DMS53 treated with DMSO at 0.1 percent for 48 hours (cell line): ENCODE data around the gene KRT6C.
"Not testable (repeated sequence)": the region's sequence is repeated elsewhere in the genome, so short reads cannot be mapped to it uniquely, and the experiment has no call there.

Experiments
- DNase-seq: peaks from one replicate; lab custom pipeline; 2025; ENCODE audit not compliant: unreplicated experiment; lab: John Stamatoyannopoulos, UW

The KRT6C gene

DNA sequence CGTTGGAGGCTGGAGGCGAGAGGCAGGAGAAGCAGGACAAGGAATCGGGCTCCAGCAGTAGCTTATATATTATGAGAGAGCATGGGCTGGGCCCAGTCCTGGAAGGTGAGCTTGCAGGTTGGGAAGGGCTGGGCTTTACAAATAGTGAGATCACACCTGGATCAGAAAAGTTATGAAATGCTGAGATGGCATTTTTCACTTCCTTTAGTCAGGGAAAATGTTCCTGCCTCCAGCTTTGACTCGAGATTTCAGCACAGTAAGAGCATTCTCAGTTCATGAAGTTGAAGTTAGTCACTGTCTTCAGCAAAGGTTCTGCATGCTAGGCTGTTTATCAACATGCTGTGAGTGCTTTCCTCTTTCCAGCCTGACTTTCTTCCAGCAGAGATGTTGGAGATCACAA is at the start of gene KRT6C:
Gene KRT6C (minus strand): TSS at position 38 of the 400 bp plus-strand sequence. CDS start 68 bp downstream, outside the sequence.
- no peak for DNase-seq

DNA sequence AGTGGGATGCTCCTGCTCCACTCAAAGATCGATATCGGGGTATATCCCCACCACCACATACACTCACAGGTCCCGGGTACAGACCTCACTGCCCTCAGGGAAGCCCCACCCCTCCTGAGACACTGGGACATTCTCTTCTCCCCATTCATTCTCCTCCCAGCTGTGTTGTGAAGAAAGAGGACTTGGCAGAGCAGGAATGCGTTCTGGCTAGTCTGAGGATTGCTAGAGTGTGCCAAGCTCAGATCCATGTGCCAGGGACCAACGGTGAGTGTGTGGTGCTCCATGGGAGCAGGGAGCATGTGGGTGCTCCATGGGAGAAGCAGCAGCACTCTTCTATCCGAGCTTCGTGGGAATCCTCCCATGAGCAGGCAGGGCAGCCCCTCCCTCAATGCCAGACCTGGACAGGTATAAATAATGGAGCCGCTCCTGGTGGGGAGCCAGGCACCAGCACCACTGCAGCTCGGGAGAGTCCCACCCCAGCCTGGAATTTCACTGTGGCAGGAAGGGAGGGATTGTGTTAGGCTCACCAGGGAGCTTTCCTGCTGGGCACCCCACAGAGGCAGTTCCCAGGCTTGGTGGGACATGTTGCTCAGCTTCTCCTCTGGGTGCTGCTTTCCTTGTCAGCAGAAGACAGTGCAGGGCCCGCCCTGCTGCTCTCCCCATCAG is 48.9 kb upstream of the KRT6C start:
- DNase-seq = no peak

DNA sequence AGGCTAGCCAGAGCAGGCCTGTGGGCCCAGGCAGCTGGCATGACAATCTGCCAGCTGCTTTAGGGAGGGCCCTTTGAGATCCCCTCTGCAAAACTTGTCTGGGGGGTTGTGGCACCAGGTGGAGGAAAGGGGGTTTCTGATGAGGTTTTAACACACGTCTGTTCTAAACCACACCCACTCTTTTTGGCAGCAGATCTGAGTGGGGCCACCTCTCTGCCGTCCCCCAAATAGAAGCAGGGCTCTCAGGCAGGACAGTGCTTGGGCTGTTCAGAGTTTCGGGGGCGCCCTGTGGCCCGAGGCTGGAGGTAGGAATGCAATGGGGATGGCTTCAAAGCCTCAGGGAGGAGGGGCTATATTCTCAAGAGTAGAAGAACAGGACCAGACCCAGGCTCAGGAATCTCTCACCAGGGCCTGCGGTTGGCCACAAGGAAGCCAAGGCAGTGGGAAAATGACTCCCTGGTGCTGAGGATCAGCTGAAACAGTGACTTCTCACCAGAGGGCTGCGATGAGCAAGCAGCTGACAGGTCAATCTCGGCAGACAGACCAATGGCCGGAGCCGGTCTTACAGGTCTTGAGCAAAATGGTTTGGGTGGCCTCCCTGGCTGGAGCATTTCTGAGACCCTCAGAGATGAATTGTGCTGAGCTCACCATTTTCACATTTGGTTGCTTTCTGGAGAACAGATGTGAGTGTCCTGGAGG is 48.1 kb upstream of the KRT6C start:
- DNase-seq = no peak

DNA sequence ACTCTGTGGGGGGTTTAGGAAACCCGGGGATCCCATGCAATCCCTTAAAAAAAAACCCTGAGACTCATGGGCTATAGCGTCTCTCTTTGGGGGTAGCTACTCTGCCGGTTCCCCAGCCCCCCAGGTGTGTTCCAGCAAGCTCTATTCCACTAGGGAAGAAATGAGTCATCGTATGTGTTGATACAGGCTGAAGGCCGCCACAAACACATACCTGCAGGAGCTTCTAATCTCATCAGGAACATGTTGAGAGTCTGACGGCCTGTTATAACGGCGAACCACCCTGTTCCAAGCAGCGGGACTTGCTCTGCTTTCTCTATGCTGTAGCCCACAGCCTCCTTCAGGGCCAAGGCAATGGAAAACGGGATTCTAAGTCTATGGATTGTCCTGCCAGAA is 47.6 kb upstream of the KRT6C start:
- no peak for DNase-seq

DNA sequence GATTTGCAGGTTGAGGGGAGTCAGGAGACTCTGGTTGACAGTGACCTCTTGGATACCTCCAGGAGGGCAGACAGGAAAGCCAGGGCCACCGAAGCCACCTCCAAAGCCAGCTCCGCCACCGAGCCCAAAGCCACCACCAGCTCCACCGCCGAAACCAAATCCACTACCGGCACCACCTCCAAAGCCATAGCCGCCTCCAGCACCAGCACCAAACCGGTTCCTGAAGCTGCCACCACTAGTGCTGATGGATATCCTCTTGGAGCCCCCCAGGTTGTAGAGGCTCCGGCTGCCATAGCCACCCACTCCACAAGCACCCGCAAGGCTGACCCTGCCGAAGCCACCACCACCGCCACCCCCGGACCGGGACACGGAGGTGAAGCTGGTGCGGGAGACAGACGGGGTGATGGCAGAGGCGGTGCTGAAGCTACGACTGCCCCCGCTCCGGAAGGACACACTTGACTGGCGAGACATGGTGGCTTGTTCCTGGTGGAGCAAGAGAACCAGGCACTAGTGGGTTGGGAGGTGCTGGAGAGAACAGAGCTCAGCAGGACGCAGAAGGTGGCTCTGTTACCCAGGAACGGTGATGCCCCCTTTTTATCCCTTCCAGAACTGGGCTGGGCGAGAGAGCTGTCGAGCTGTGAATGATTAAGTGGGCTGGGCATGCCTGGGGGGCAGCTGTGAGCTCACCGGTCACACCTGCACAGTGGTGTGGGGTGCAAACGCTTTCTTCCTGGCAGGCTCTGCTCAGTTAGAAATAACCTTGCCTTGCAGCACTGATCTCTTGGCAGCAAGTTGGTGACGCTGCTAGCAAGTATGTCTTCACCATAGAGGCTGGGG is 46.4 kb upstream of the KRT6C start, which contains the start of gene KRT5:
Gene KRT5 (minus strand): TSS at position 569 of the 837 bp plus-strand sequence. CDS start 98 bp downstream, at position 471.
- DNase-seq = no peak

DNA sequence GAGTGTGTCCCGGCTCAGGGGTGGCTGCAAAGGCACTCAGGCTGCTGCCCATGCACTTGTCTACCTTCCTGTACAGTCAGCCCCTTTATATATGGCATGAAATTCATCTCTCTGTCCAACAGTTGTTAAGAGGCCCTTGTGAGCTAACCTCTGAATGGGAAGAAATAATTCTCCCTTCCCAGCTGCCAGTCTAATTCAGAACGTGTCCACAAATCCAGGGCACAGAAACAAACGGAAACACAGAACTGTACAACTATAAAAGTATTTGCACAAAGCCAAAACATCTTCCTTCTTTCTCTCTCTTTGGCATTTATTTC is 45.7 kb upstream of the KRT6C start:
- DNase-seq = no peak

DNA sequence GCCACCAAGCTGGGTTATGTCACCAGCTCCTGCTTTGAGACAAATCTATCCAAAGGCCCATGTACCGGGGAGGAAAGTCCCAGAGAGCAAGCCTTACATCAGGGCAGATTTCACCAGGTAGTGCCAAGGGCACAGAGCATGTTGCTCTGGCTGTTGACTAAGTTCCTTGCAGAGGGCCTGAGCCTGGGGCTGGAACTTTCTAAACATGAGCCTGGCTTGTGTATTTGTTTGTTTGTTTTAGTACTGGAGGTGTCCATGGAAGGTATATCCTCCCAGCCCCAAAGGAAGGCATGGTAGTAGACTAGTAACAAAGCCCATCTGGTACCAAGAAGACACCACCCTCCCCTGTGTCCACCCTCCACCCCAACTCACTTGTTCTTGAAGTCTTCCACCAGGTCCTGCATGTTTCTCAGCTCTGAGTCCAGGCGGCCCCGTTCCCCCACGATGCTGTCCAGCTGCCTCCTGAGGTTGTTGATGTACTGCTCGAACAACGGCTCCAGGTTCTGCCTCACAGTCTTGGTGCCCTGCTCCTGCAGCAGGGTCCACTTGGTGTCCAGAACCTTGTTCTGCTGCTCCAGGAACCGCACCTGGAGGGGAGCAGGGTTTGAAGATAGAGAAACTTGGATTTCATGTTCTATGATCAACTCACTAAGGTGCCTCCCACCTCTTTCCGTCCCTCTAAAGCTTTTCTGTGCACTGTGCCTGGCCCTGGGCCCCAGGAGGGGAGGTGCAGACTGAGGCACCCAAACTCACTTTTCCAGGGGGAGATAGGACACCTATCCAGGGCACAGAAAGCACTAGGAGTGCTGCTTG is 45.2 kb upstream of the KRT6C start:
- DNase-seq = no peak

DNA sequence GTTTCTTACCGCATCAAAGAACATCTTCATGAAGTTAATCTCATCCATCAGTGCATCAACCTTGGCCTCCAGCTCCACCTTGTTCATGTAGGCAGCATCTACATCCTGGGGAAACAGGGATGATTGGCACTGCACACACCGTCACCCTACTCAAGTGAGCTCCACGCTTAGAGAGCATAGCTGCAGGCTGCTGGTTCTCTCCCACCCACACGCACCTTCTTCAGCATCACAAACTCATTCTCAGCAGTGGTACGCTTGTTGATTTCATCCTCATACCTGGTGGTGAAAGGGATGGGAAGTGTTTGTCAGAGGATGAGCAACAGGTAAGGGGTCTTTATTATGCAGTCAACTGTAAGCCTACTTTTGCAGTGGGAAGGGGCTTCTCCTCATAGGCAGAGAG is 44.3 kb upstream of the KRT6C start:
- DNase-seq = no peak

DNA sequence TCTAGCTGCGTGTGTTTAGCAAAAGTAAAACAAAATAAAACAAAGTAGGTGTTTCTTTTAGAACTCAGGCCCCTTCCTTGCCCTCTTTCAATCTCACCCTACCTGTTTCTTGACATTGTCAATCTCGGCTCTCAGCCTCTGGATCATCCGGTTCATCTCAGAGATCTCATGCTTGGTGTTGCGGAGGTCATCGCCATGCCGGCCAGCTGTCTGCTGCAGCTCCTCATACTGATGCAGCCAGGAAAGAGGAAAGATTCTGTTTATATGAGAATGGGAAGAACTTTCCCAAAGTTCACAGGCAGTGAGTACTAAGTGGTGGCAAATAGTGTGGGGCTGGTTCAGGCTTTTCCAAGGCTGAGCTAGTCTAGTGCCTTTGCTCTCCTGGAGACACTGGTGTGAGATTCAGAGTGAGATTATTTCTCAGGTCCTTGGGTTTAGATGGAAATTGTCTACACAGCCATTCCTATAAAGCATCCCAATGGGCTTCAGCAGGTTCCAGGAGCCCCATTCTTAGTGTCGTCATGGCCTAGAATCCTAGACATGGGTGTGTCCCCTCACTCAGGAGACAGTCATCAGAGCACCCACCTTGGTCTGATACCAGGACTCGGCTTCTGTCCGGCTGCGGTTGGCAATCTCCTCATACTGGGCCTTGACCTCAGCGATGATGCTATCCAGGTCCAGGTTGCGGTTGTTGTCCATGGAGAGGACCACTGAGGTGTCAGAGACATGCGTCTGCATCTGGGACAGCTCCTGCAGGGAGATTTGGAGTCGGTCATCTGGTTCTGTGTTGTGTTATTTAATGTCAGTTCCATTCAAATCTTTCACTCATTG is 43.6 kb upstream of the KRT6C start:
- DNase-seq = no peak

DNA sequence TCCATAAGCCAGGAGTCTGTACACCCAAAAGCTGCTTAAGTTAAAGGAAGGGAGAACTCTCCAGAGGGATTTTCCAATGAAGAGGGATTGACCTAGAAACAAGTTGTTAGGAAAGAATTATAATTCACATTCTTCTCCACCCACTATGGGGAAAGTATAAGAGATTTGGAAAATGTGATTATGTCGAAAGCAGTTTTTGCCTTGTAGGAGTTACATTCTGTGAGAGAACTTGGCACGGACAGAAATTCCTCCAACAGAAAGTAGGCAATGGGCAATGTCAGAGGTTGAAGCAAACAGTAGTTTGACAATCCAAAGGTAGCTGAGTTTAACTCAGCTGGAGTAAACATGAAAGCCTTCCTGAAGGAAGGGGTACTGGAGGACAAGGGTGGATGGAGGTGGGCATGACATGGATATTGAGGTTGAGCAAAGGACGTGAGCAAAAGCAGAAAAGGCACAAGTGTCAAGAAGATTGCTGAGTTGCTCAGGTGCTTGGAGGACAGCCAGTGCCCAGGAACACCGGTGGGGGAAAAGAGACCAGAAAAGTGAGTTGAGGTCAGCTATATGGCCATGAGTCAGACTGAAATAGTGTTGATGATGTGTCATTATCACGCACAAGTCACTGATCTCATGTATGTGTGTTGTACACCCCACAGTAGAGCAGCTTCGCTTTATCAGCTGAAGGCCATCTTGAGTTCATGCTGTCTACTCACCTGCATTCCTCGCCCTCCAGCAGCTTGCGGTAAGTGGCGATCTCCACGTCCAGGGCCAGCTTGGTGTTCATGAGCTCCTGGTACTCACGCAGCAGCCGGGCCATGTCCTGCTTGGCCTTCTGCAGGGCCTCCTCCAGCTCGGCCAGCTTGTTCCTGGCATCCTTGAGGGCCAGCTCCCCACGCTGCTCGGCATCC is 42.6 kb upstream of the KRT6C start:
- no peak for DNase-seq

DNA sequence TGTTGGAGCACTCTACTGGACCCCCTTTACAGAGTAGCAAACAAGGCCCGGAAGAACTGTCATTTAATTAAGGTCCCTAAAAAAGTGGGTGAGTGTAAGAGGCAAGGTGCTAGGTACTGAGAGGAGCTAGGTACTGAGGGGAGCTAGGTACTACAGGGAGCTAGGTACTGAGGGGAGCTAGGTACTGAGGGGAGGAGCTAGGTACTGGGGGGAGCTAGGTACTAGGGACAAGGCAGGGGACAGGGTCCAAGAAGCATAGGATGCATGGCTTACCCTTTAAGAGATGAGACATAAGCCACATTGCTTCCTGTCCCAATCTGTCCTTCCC is 41.7 kb upstream of the KRT6C start:
- DNase-seq = no peak

DNA sequence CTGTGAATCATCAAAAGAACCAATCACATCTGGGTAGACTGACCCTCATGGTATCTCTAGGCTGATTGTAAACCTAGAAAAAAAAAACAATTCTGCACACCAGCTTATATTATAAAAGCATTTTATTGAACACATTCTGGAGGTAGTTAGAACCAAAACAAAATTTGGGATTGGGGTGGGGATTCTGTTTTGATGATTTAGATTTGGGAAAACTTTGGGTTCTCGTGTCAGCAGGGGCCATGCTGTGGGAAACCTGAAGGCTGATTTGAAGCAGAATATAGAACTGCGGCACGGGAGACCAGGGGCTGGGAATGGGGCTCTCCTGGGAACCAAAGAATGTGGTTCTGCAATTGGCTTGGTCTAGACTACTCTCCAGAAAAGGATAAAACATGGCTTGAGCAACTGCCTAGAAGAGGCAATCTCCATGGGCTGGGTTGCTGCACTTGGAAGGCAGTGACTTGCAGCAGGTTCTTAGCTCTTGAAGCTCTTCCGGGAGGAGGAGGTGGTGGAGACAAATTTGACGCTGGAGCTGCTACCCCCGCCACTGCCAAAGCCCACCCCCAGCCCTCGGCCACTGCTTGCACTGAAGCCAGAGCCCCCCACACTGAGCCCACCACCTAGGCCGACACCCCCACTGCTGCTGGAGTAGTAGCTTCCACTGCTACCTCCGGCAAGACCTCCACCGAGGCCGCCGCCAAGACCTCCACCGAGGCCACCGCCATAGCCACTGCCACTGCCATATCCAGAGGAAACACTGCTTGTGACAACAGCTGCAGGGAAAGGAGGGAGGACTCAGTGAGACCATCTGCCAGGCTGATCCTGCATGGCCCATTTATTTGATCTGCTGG is 41.1 kb upstream of the KRT6C start:
- DNase-seq = no peak

DNA sequence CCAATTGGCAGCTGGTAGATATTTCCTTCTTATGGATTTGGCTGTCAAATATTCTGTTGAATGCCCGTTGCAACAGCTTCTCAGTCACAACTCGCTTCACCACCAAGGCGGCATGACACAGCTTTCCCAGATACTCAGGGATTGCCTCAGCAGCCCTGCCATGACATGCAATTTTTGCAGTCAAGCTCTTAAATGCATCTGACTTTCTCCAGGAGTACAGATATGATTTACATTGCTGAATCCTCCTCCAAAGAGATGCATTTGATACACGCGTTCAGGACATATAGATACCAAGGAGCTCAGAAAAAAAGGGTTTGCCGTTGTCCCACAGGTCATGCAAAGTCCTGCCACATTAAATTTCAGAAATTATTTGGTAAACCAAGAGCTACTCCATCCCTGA is 40.1 kb upstream of the KRT6C start:
- no peak for DNase-seq

DNA sequence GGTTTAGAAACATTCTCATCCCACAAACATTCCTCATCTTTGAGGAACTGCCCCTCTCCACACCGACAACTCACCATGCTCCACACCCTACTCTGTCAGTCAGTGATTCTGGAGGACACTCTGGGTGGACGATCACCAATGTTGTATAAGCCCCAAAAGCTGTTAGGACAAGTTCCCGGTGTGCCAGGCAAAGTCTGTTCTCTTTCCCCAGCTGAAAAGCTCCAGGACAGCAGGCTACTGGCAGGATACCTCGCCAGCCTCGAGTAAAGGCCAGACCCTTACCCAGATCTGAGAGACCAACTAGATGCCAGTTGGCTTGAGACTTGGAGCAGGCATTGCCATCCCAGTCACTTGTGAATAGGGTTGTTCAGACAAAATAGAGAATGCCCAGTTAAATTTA is 34.6 kb upstream of the KRT6C start:
- DNase-seq = no peak

DNA sequence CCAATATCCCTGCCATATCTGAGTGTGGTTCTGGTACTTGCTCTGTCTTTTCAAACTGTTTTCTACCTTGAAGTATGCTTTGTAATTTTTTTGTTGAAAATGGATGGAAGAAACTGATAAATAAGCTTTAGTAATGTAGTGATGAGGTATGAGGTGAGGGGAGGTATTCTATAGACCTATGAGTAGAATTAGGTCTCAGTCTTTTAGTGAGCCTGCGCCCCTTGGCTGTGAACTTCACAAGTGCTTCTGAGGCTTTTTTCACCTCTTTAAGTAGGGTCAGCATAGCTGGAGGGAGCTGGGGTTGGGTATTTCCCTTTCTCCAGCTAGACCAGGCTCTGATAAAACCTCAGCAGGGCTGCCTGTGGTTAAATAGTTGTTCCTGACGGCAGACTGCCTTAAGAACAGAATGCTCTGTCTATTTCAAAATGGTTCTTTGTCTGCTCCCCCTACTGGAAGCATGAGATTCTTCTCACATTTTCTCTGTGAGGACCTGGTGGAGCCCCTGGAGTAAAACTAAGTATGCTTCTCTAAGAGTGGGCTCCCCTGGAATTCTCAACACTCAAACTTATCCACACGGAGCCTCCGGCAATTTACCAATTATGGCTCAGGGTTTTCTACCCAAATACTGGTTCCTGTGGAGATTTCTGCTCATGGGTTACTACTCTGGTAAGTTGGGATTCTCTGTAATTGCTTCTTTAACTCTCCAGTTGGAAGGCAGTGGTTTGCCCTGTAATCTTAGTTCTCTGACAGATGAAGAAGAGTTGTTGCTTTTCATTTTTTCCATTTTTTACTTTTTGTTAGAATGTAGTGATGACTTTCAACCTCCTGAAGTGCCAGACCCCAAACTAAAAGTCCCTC is 33.5 kb upstream of the KRT6C start:
- DNase-seq = no peak

DNA sequence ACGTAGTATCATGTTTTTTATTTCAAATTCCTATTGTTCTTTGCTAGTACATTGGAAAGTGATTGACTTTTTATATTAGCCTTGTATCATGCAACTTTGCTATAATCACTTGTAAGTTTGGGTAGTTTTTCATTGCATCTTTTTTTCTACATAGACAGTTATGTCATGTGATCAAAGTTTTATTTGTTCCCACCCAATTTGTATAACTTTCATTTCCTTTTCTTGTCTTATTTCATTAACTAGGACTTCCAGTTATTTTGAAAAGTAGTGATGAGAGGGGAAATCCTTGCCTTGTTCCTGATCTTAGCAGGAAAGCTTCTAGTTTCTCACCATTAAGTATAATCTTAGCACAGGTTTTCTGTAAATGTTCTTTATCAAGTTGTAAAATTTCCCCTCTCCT is 29.3 kb upstream of the KRT6C start:
- no peak for DNase-seq

DNA sequence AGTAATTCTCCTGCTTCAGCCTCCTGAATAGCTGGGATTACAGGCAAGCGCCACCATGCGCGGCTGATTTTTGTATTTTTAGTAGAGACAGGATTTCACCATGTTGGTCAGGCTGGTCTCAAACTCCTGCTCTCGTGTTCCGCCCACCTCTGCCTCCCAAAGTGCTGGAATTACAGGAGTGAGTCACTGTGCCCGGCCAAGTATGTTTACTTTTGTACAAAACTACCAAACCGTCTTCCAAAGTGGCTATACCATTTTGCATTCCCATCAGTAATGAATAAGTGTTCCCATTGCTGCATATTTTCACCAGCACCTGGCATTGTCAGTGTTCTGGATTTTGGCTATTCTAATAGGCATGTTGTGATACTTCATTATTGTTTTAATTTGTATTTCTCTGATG is 27.9 kb upstream of the KRT6C start:
- DNase-seq = no peak

DNA sequence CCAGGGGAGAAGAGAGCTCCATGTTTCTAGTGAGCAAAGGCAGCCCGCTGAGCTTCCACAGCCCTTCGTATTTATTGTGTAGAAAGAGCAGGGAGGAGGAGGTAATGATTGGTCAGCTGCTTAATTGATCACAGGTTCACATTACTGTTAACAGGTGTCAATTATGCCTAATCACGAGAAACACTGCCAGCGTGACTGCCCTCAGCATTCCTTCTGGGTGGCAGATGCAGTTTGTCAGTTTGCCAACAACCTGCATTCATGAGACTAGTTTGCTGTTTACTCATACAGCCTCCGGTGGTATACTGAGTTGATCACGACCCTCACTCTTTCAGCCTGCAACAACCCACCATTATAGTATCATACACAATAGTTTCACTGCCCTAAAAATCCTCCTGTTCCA is 27.0 kb upstream of the KRT6C start:
- not testable (repeated sequence) for DNase-seq
